IPS-15b (cell line): ENCODE measurements around the gene CCR4.
"Not testable (repeated sequence)": the region's sequence is repeated elsewhere in the genome, so short reads cannot be mapped to it uniquely, and the experiment has no call there.

Source experiments
- H3K27me3 ChIP-seq: one replicate; pipeline ENCODE4 v1.6.1; 2013; ENCODE audit warnings: low read length; ENCODE audit not compliant: control insufficient read depth, insufficient read depth
- H3K36me3 ChIP-seq: one replicate; pipeline ENCODE4 v1.6.1; 2013; ENCODE audit warnings: low read length; ENCODE audit not compliant: control insufficient read depth, insufficient read depth
- H3K4me1 ChIP-seq: one replicate; pipeline ENCODE4 v1.6.1; 2013; ENCODE audit warnings: mild to moderate bottlenecking, low read length; ENCODE audit not compliant: control insufficient read depth, insufficient read depth
- H3K4me3 ChIP-seq: one replicate; pipeline ENCODE4 v1.5.1; 2013; ENCODE audit warnings: low read depth, low read length
- H3K9ac ChIP-seq: one replicate; pipeline ENCODE4 v1.6.1; 2013; ENCODE audit warnings: low read depth, mild to moderate bottlenecking, low read length
- H3K9me3 ChIP-seq: one replicate; pipeline ENCODE4 v1.6.1; 2013; ENCODE audit warnings: mild to moderate bottlenecking, low read length; ENCODE audit not compliant: control insufficient read depth, insufficient read depth

The CCR4 gene

DNA sequence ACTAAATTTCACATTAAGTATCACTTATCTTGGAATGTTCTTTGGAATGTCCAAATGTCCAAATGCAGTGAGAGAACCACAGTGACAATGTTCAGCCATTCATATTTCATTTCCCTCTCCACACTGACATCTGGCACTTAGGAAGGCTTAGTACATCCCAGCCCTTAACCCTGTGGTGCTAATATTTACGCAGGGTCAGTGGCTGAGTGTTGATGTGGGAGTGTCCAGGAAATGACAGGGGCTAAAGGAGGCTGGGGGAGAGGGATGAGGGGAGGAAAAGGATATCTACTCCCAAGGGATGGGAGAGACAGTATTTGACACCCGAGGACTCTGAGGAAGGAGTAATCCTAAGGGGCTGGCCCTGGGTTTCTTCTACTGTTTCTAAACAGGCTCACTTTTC lies 14.1 kb upstream of the CCR4 start:
- no peaks in the 10 kb centered on the region for H3K27me3 ChIP-seq
- H3K36me3 ChIP-seq, result no peaks in the 10 kb centered on the region
- H3K9ac ChIP-seq, result no peak overlapping the region
- no peak overlapping the region for H3K4me3 ChIP-seq
- no peaks in the 10 kb centered on the region for H3K9me3 ChIP-seq
- no peaks in the 10 kb centered on the region for H3K4me1 ChIP-seq

DNA sequence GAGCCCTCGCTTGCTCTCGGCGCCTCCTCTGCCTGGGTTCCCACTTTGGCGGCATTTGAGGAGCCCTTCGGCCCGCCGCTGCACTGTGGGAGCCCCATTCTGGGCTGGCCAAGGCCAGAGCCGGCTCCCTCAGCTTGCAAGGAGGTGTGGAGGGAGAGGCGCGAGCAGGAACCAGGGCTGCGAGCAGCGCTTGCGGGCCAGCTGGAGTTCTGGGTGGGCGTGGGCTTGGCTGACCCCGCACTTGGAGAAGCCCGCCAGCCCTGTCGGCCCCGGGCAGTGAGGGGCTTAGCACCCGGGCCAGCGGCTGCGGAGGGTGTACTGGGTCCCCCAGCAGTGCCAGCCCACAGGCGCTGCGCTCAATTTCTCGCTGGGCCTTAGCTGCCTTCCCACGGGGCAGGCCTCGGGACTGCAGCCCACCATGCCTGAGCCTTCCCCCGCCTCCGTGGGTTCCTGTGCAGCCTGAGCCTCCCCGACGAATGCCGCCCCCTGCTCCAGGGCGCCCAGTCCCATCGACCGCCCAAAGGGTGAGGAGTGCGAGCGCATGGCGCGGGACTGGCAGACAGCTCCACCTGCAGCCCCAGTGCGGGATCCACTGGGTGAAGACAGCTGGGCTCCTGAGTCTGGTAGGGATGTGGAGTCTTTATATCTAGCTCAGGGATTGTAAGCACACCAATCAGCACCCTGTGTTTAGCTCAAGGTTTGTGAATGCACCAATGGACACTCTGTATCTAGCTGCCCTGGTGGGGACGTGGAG lies 11.7 kb upstream of the CCR4 start:
- not testable (repeated sequence) for H3K9ac ChIP-seq, H3K36me3 ChIP-seq, H3K9me3 ChIP-seq, H3K27me3 ChIP-seq, H3K4me1 ChIP-seq, H3K4me3 ChIP-seq

DNA sequence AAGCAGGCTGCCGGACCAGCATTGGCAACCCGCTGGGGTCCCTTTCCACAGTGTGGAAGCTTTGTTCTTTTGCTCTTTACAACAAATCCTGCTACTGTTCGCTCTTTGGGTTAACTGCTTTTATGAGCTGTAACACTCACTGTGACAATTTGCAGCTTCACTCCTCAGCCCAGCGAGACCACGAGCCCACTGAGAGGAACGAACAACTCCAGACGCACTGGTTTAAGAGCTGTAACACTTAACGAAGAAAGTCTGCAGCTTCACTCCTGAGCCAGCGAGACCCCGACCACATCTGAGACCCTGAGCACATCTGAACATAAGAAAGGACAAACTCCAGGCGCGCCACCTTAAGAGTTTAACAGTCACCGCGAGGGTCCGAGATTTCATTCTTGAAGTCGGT lies 10.7 kb upstream of the CCR4 start:
- no peaks in the 10 kb centered on the region for H3K36me3 ChIP-seq
- H3K27me3 ChIP-seq, result no peaks in the 10 kb centered on the region
- H3K4me3 ChIP-seq, result no peak overlapping the region
- H3K4me1 ChIP-seq, result no peaks in the 10 kb centered on the region
- H3K9ac ChIP-seq, result no peak overlapping the region
- no peaks in the 10 kb centered on the region for H3K9me3 ChIP-seq

DNA sequence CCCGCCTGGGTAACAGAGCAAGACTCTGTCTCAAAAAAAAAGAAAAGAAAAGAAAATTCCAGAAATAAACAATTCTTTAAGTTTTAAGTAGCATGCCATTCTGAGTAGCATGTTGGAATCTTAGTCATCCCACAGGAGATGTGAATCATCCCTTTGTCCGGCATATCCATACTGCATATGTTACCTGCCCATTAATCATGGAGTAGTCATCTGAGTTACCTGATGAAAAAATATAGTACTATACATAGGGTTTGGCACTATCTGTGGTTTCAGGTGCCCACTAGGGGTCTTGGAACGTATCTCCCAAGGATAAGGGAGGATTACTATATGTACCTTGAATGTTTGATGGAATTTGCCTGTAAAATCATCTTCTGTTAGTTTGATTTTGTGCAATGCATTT lies 6.3 kb upstream of the CCR4 start:
- H3K36me3 ChIP-seq, result no peaks in the 10 kb centered on the region
- no peak overlapping the region for H3K9ac ChIP-seq
- no peaks in the 10 kb centered on the region for H3K4me1 ChIP-seq
- no peaks in the 10 kb centered on the region for H3K9me3 ChIP-seq
- H3K4me3 ChIP-seq, result no peak overlapping the region
- no peaks in the 10 kb centered on the region for H3K27me3 ChIP-seq

DNA sequence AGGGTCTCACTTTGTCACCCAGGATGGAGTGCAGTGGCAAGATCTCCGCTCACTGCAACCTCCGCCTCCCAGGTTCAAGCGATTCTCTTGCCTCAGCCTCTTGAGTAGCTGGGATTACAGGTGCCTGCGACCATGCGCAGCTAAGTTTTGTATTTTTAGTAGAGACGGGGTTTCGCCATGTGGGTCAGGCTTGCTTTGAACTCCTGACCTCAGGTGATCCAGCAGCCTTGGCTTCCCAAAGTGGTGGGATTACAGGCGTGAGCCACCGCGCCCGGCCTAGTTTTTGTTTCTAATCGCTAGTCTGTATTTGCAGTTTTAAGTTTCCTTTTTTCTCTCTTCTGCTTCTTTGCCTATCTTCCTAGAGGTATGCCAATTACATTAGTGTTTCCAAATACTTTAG lies 5.8 kb upstream of the CCR4 start:
- H3K4me3 ChIP-seq, H3K9ac ChIP-seq, H3K27me3 ChIP-seq, H3K9me3 ChIP-seq, H3K4me1 ChIP-seq, H3K36me3 ChIP-seq: not testable (repeated sequence)

DNA sequence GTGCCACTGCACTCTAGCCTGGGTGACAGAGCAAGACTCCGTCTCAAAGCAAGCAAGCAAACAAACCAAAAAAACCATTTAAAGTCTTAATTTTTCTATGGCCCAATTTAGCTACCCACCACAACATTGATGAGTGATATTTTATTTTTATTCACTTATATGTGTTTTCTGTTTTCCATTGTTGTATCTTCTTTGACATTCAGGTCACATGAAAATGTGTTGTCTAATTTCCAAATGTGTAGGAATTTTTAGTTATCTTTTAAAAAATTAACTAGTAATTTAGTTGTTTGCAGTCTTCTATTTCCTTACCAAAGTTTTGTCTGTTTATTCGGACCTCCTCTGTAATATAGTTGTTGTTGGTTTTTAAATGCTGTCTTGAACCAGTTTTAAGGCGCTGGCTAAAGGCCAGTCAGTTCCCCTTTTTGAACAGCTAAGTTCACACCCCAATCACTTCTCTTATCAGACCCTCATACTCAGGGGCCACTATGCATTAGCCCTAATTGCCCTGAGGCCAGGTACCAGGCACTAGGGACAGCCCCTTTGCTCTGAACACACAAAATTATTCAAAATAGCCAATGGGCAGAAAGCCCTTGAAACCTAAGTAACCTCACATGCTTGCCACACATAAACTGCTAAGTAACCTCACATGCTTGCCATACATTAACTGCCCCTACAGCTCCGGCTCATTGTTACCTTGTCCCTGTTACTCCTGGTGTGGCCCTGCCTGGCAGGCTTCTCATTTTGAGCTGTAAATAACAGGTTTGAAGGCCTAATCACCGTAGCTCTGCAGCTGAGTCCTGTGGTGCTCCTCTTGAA lies 4.3 kb upstream of the CCR4 start:
- H3K36me3 ChIP-seq, result no peaks in the 10 kb centered on the region
- no peaks in the 10 kb centered on the region for H3K27me3 ChIP-seq
- H3K9ac ChIP-seq, result no peak overlapping the region
- H3K4me3 ChIP-seq, result no peak overlapping the region
- no peaks in the 10 kb centered on the region for H3K9me3 ChIP-seq
- H3K4me1 ChIP-seq, result no peaks in the 10 kb centered on the region

DNA sequence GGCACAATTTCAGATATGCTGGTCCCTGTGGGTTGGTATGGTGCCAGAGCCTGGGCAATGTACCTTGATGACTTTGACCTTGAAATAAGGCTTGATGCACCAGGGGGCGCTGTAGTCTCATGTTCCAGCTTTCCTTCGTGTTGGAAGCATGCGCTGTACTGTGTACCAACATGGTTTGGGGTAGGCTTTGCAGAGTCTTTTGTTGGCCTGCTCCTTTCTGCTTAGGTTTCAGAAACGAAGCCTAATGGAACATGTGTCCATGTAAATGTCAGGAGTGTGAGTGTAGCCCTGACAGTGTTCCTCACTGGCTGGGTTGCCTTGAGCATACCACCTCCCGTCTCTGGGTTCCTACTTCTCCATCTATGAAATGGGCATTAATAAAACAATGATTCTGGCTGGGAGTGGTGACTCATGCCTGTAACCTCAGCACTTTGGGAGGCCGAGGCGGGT lies 3.6 kb upstream of the CCR4 start:
- H3K4me3 ChIP-seq, result no peak overlapping the region
- H3K27me3 ChIP-seq, result no peaks in the 10 kb centered on the region
- H3K9ac ChIP-seq, result no peak overlapping the region
- H3K4me1 ChIP-seq, result no peaks in the 10 kb centered on the region
- H3K9me3 ChIP-seq, result no peaks in the 10 kb centered on the region
- no peaks in the 10 kb centered on the region for H3K36me3 ChIP-seq

DNA sequence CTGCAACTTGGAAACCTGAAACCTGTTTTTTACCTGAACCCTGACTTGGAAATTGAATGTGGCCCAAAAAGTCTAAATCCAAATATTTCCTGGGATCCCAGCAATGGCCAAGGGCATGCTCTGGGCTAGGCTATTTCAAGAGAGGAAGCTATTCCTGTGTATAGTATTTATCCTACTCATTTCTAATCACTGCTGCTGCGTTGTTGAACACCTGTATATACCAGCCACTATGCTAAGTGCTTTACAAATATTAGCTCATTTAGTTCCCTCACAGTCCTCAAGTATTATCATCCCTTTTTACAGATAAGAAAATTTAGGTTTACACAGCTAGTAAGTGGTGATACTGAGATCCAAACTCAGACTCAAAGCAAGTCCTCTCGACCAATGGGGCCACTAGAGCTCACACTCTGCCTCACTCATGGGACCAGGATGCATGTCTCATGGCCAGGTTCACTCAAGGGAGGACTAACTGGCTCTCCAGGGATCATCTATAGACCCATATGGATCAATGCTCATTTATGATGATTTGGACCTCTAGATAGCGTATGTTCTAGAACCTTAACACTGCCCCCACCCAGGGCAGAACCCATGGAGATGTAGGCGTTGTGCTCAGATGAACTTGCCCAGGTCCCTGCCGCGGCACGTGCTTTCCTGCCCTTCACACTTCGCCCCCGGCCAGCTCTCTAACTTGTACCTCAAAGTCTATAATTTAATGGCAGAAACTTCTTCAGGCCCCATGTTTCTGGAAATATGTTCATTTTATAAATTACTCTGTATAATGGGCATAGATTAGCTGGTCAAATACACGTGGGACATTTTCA lies 2.6 kb upstream of the CCR4 start:
- Histone ChIP-seq H3K9me3 (no peaks in the 10 kb centered on the region), H3K4me3 (no peak overlapping the region), H3K36me3 (no peaks in the 10 kb centered on the region), H3K27me3 (no peaks in the 10 kb centered on the region), H3K9ac (no peak overlapping the region), H3K4me1 (no peaks in the 10 kb centered on the region)

DNA sequence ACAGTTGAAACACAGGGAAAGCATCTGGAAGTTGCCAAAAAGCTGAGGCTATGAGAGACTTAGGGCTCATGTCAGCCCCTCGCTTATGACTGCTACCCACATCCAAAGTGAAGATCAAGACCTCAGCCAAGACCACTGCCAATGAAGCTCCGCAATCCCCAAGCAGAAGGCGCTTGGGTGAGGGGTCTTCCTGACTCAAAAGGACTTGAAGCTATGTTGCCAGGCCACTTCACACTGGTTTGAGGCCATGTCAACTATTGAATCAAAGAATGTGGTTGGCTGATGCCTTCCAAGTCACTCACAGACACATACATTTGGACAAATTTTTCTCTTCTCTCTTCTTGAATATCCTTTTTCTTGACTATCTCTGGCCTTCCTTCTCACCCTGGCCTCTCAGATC lies 928 bp upstream of the CCR4 start:
- H3K9ac ChIP-seq, result no peak overlapping the region
- H3K4me1 ChIP-seq, result no peaks in the 10 kb centered on the region
- no peak overlapping the region for H3K4me3 ChIP-seq
- no peaks in the 10 kb centered on the region for H3K27me3 ChIP-seq
- no peaks in the 10 kb centered on the region for H3K9me3 ChIP-seq
- no peaks in the 10 kb centered on the region for H3K36me3 ChIP-seq

DNA sequence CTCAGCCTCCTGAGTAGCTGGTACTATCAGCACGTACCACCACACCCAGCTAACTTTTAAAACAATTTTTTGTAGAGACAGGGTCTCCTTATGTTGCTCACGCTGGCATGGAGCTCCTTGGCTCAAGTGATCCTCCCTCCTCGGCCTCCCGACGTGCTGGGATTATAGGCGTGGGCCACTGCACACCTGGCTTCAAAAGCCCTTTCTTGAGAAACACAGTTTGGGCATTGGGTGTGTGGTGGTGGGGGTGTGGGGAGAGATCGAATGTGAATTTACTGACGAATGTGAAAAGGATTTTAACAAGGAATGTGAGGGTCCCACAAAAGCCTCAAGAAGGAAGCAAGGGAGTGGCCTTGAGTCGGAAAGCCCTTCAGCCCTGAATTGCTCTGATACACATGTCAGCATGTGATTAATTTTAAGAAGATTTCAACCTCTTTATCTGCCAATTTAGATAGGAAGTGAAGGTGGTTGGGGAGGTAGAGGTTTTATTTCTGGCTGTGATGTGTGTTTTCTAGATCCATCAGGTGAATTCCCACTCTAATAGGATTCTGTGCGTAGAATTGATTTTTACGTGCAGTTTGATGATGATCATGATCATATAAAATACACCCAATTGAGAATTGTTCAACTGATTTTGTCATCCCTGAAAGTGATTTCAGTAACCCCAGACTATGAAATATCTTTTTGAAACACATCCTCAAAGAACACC lies 1.1 kb downstream of the CCR4 start:
- Histone ChIP-seq H3K36me3 (no peaks in the 10 kb centered on the region), H3K4me3 (no peak overlapping the region), H3K27me3 (no peaks in the 10 kb centered on the region), H3K4me1 (no peaks in the 10 kb centered on the region), H3K9me3 (no peaks in the 10 kb centered on the region), H3K9ac (no peak overlapping the region)

DNA sequence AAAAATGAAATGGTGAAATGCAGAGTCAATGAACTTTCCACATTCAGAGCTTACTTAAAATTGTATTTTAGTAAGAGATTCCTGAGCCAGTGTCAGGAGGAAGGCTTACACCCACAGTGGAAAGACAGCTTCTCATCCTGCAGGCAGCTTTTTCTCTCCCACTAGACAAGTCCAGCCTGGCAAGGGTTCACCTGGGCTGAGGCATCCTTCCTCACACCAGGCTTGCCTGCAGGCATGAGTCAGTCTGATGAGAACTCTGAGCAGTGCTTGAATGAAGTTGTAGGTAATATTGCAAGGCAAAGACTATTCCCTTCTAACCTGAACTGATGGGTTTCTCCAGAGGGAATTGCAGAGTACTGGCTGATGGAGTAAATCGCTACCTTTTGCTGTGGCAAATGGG lies 3.1 kb downstream of the CCR4 start:
- Histone ChIP-seq H3K9ac (no peak overlapping the region), H3K4me3 (no peak overlapping the region), H3K27me3 (no peaks in the 10 kb centered on the region), H3K9me3 (no peaks in the 10 kb centered on the region), H3K4me1 (no peaks in the 10 kb centered on the region), H3K36me3 (no peaks in the 10 kb centered on the region)
